Cortex of kidney (tissue), 1 donor: ENCODE measurements around the gene AAGAB.

Experiments
- DNase-seq: peaks from one replicate; lab custom pipeline; 2025; lab: John Stamatoyannopoulos, UW

Gene AAGAB

DNA sequence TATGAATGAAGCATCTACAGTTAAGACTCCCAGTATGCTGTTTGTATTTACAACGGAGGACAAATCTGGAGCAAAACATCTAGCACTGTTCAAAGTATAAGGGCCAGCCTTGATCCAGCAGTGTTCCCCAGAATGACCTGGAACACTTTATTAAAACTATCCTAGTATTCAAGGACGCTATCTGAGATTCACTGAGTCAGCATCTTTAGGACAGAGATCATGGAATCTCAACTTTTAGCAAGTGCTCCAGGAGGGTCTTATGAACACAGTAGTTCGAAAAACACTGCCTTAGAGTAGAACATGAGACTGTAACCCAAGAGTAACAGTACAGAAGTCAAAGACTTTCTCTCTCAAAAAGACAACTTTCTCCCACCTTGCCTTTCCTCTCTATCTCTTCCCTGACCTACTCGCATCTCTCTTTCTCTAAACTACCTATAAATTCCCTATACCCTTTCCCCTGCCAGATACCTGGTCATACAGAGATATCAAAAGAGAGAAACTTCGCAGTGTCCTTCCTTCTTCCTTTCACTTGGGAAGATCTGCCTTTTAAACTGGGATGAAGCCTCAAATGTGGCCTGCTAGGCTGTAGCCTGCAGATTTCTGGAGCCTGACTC, 43.8 kb downstream of the AAGAB start:
- no peak for DNase-seq

DNA sequence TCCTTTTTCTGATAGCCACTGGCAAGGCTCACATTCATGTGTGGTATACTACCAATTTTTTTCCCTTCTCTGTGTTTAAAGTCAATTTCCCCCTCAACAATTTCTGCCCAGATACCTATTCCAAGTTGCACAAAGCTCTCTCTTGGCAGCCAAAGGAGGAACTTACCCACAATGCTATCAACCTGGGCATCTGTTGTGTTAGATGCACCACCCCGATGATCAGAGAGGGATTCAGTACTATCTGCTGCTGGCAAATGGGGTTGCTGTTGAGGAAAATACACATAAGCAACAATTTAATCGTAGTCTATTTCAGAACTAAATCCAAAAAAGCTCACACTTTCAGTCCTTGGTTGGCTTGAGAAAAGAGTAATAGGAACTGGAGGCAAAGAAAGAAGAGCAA, 46.1 kb downstream of the AAGAB start:
- no peak for DNase-seq

DNA sequence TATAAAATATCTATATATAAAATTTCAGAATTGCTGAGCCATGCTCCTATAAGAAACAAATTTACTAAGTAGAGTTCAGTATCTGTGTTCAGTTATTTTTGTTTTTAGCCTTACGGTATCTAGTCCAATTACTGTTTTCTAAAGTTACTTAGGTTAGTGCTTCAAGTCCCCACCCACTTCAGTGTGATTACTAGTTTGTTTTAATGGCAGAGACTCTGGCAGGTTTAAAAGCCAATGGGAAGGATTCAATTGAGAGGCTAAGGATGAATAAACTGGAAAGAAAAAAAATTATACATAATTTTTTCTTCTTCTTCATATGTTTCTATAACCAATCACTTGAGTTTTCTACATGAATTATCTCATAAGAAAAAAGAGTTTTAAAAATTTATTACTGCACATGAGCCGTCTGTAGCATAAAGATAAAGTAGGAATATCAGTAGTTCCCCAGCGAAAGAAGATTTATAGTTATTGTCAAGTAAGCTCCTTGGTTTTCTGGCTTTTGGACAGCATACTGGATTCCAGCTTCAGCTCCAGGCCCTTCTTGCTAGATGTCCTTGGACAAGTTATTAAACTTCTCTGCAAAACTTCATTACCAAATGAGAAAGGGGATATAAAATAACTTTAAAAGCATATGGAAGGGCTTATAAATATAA, 46.8 kb downstream of the AAGAB start:
- no peak for DNase-seq

DNA sequence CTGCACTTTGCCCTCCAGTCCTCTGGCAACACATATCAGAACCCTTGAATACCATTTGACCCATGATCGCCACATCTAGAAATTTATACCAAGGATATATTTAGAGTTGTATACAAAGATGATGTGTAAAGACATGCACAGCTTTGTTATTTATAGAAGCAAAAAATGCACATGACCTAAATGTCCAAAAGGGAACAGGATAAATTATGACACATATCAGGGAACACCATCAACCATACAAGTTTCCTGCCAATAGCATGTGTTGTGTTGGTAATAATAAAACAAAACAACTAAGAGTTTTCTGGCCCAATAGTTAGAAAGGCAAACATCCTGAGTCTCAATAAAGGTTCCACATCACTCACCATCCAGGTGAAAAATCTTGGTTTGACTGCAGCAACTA, 51.5 kb downstream of the AAGAB start:
- DNase-seq: no peak

DNA sequence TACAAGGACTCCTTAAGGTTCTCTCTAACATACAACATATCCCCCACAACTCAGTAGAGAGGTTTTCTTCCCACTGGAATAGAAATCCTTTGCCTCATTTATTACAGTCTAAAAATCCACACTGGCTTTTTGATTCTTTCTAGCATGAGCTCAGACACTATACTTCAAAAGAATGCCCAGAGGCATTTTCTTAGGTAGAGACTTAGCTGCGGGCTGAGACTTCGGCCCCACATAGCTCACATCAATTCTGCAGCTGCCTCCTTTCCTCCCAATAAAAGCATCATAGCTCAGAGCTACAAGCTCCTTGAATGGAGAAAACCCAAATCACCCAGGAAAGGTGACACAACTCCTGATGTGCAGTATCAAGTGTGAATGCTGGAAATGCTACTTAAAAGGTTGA, 52.4 kb downstream of the AAGAB start:
- no peak for DNase-seq

- DNase-seq: no peak
Measured at GRCh38 chr15:67201136-67201535, 53.3 kb downstream of the AAGAB start.

DNA sequence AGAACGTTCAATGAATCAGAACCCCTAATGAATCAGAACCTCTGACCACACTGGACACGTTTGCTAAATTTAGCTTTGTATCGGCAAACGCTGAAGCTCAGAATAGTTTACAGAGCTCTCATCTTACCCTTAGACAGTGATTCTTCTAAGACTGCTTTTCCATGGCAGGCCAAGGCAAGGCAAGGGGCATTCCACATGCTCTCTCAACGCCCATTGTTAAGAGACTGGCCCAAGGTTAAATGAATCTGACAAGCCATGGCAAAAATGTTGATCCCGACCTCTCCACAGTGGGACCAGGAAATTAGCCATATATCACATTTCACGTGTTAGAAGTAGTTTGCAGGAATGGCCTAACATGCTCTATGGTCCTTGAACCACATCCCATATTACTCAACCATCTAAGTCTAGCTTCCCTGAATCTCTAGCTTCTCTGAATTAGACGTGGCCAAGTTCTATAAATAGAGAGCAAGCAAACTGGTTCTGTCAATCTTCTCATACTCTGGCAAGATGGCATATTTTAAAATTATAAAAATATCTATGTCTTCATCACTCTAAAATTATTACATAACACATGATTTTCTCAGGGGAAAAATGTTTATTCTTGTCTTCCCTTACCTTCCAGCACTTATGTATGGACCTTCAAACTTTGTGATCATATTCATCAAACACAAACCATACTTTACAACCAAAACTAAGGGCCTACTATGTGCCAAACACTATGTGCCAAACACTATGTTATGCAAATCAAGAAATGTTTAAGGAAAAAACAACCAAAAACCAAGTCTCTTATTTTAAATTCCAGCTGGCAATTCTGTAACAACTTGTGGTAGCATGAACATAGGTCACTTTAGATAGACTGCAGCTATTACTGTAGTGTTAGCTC, 54.3 kb downstream of the AAGAB start:
- no peak for DNase-seq

GRCh38 chr15:67199391-67199790, 55.1 kb downstream of the AAGAB start:
- DNase-seq: no peak

DNA sequence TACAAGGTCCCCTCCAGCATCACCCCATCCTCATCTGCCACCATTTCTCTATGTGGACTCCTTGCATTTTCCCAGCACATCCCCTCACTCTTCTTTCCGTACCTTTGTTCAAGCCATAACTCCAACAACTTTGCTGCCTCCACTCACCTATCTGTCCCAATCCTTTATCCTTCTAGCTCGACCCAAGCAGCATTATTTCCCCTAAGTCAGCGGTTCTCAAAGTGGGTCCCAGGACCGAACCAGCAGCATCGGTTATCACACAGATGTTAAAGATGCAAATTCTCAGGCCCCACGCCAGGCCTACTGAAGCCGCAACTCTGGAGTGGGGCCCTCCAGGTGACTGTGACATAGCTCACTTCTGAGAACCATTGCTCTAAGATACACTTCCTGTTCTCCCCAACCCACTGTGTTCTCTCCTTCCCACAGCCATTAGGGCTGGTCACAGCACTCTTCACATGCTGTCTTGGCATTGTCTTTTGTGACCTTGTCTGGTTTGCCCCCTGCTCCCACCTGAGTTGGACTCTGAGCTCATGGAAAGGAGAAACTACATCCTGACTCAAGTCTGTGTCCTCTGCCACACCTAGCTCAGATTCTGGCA, 56.2 kb downstream of the AAGAB start:
- no peak for DNase-seq

- DNase-seq: no peak
Measured at GRCh38 chr15:67197364-67197695, 57.1 kb downstream of the AAGAB start.

DNA sequence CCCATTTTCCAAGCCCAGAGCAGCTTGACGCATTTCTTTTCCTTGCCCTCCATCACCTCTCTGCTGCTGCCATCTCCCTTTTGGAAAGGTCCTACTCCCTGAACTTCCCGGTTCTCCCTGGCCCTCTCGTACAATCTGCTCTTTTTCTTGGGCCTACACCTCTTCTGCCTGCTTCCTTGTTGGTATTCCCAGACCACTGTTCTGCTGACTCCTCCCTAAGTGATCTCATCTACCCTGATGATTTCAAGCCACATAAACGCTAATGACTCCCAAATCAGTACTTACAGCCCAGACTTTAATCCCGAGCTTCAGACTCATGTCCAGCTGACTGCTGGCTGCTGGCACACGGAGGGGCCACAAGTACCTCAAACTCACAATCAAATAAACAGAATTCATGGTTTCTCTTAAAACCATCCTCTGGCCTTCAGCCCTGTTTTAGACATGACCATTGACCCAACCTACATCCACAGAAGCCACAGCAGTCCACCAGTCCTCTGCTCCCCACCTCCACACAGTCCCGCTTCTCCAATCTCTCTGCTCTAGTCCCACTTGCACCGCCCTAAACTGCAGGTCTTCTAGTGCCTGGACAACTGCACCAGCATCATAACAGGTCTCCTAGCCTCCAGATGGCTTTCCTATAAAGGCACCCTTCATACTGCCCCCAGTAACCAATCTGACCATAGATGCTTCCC, 57.6 kb downstream of the AAGAB start:
- DNase-seq: no peak

GRCh38 chr15:67196222-67196621, 58.2 kb downstream of the AAGAB start:
- no peak for DNase-seq

- no peak for DNase-seq
Measured at GRCh38 chr15:67195305-67195704, 59.2 kb downstream of the AAGAB start.

DNA sequence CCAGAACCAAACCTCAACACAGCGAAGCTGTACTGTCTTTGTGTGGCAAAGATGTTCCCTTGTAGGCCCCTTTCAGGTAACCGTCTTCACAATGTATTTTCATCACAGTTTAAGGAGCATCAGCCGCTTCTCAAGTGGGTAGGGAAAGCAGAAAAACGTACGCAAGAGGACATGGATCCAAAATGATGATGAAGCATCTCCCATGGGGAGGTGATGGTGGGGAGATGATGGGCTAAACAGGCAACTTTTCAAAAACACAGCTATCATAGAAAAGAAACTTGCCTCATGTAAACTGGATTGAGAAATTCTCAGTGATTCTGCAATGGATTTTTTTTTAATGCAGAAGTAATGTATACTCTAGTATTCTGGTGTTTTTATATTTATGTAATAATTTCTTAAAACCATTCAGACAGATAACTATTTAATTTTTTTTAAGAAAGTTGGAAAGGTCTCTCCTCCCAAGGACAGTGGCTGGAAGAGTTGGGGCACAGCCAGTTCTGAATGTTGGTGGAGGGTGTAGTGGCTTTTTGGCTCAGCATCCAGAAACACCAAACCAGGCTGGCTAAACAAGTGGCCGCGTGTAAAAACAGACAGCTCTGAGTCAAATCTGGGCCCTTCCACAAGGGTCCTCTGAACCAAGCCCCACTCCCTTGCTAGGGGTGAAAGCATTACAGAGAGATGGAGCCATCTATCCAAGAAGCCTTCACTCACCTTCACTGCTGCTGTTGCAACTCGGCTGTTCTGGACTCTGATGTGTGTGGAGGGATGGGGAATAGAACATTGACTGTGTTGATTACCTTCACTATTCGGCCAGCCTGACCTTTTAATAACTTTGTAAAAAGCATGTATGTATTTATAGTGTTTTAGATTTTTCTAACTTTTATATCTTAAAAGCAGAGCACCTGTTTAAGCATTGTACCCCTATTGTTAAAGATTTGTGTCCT, 60.0 kb downstream of the AAGAB start:
- no peak for DNase-seq

DNA sequence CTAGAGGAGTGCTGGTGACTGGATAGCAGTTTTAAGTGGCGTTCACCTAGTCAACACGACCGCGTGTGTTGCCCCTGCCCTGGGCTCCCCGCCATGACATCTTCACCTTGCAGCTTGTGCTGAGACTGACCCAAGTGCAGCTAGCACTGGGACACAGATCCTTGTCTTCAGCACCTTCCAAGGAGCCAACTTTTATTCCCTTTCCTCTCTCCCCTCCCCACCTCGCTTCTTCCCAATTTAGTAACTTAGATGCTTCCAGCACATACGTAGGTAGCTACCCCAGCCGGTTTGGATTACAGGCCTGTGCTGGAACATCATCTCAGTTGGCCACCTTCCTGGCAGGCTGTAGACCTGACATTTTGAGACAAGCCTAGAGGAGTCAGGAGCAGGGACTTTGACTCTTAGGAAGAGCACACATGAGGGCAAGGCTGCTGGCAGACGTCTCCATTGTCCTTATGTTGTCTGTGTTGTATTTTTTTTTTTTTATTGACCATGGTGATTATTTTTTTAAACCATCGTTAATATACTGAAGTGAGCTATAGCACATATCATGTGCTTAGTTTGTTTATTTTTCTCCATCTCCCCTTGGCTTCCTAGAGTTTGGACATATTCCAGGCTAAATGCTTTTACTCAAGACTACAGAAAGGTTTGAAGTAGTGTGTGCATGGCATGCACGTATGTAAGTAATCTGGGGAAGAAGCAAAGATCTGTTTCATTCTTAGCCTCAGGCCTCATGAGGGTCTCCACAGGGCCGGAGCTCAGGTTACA, 61.1 kb downstream of the AAGAB start:
- DNase-seq: no peak

- DNase-seq: no peak
Measured at GRCh38 chr15:67192185-67192820, 62.2 kb downstream of the AAGAB start.

- DNase-seq: no peak
Measured at GRCh38 chr15:67190813-67191212, 63.6 kb downstream of the AAGAB start.

DNA sequence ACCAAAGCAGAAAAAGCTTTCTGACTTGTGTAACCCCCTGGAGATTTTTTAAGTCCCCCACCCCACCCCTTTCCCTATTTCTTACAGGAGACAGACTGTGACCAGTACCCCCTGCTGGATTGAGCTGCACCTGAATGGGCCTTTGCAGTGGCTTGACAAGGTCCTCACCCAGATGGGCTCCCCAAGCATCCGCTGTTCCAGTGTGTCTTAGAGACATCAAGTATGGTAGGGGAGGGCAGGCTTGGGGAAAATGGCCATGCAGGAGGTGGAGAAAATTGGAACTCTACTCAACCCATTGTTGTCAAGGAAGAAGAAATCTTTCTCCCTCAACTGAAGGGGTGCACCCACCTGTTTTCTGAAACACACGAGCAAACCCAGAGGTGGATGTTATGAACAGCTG, 64.1 kb downstream of the AAGAB start:
- no peak for DNase-seq

DNA sequence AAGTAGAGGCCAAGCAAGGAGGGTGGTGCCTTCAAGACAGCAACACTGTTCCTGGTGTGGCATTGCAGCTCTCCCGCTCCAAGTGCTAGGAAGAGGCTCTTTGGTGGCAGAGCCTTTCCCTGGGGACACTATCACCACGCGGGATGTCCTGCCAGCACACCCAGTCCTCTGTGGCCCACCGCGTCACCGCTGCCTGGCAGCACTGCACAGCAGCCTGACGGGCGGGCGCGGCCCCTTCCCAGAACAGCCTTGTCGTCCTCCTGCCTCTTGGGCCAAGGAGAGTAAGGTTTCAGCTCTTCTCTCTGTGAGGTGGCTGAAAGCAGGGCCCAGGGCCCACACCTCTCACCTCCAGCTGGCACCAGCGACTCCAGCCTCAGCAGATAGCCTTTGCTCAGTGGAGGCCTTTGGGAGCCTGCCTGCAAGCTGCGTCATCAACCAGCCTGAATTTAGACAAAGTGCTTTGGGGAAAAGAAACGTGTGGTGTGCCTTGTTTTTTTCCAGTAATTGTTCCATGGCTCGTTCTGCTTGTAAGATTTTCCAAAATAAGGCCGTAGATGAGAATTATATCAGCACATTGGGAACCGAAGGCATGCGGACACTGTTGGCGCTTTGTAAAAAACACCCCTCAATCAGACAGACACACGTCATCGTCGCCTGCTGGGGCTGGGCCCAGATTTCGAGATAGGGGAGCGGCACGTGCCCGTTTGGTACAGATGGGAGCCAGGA, 65.0 kb downstream of the AAGAB start:
- no peak for DNase-seq
